GM06990 (cell line): Measurements from ENCODE around the gene RUNX3.
"Not testable (repeated sequence)": the region's sequence is repeated elsewhere in the genome, so short reads cannot be mapped to it uniquely, and the experiment has no call there.

Experiments used
- DNase-seq: peaks from one replicate; pipeline ENCODE4 v3.0.0-alpha.2; 2011; ENCODE audit not compliant: insufficient read length; ENCODE audit errors: extremely low read depth
- H3K27me3 ChIP-seq: replicated peaks from 2 replicates; pipeline ENCODE4 v1.6.0; 2011; ENCODE audit warnings: low read length; ENCODE audit not compliant: control insufficient read depth, insufficient read depth
- H3K36me3 ChIP-seq: 2 replicates; pipeline ENCODE4 v1.5.1; 2011; ENCODE audit warnings: low read length; ENCODE audit not compliant: control insufficient read depth, insufficient read depth
- H3K4me3 ChIP-seq: replicated peaks from 2 replicates; pipeline ENCODE4 v1.5.1; 2011; ENCODE audit warnings: low read depth, mild to moderate bottlenecking, control low read depth, low read length
- TF ChIP-seq, protein P1 (sequence below): IDR thresholded peaks from 2 replicates; pipeline ENCODE4 v1.5.1; 2011; ENCODE audit warnings: low read length, control low read depth, mild to moderate bottlenecking, inconsistent platforms; ENCODE audit not compliant: insufficient read depth, poor library complexity, severe bottlenecking

Gene RUNX3

DNA sequence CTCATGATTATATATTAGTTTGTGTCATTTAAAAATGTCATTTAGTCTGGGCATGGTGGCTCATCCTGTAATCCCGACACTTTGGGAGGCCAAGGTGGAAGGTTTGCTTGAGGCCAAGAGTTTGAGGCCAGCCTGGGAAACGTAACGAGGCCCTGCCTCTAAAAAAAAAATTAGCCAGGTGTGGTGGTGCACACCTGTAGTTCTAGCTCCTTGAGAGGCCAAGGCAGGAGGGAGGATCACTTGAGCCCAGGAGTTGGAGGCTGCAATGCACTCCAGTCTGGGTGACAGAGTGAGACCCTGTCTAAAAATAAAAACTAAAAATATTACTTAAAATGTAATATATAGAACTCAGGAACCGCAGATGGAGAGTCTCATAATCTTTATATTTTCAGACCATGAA is 34.6 kb downstream of the RUNX3 start:
- H3K27me3 ChIP-seq: no peaks in the 10 kb centered on the region
- DNase-seq: no peak
- no peaks in the 10 kb centered on the region for H3K36me3 ChIP-seq
- TF ChIP-seq, protein P1, sequence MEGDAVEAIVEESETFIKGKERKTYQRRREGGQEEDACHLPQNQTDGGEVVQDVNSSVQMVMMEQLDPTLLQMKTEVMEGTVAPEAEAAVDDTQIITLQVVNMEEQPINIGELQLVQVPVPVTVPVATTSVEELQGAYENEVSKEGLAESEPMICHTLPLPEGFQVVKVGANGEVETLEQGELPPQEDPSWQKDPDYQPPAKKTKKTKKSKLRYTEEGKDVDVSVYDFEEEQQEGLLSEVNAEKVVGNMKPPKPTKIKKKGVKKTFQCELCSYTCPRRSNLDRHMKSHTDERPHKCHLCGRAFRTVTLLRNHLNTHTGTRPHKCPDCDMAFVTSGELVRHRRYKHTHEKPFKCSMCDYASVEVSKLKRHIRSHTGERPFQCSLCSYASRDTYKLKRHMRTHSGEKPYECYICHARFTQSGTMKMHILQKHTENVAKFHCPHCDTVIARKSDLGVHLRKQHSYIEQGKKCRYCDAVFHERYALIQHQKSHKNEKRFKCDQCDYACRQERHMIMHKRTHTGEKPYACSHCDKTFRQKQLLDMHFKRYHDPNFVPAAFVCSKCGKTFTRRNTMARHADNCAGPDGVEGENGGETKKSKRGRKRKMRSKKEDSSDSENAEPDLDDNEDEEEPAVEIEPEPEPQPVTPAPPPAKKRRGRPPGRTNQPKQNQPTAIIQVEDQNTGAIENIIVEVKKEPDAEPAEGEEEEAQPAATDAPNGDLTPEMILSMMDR: no peak
- no peak overlapping the region for H3K4me3 ChIP-seq

DNA sequence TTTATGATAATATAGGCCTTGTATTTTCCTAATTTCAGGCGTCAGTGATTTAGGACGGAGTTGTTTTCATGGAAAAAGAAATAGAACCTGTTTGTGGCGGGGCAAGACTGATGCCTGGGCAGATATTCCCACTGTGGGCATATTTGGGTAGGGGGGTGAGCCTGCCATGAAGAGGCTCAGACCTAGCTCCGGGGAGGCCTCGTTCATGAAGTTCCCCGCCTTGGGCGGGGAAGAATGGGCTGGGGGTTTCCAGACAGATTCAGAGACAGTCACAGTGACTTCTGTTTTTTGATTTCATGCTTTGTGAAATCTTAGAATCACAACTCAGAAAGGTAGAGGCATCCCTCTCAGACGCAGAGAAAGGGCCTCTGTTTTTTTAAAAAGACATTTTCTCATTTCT is 36.1 kb downstream of the RUNX3 start:
- H3K27me3 ChIP-seq: no peaks in the 10 kb centered on the region
- H3K36me3 ChIP-seq: no peaks in the 10 kb centered on the region
- no peak for DNase-seq
- TF ChIP-seq, protein P1: no peak
- no peak overlapping the region for H3K4me3 ChIP-seq

DNA sequence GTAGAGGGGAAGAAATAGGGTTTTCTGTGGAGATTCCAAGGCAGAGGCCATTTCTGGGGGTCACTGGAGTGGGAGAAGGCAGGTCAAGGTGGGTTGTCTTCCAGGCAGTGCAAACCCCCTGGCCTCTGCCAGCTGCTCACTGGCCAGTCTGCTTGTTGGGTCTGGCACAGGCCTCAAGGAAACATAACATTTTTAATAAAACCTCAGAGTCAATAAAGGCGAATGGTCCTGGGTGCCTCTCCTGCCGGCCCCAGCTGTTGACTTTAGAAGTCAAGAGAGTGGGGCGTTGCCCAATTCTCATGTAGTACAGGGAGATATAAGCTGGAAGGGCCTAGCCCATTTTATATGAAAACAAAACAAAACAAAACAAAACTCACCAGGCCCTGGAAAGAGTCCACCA is 36.6 kb downstream of the RUNX3 start:
- H3K4me3 ChIP-seq: no peak overlapping the region
- H3K27me3 ChIP-seq: no peaks in the 10 kb centered on the region
- no peaks in the 10 kb centered on the region for H3K36me3 ChIP-seq
- TF ChIP-seq, protein P1: no peak
- DNase-seq: no peak

DNA sequence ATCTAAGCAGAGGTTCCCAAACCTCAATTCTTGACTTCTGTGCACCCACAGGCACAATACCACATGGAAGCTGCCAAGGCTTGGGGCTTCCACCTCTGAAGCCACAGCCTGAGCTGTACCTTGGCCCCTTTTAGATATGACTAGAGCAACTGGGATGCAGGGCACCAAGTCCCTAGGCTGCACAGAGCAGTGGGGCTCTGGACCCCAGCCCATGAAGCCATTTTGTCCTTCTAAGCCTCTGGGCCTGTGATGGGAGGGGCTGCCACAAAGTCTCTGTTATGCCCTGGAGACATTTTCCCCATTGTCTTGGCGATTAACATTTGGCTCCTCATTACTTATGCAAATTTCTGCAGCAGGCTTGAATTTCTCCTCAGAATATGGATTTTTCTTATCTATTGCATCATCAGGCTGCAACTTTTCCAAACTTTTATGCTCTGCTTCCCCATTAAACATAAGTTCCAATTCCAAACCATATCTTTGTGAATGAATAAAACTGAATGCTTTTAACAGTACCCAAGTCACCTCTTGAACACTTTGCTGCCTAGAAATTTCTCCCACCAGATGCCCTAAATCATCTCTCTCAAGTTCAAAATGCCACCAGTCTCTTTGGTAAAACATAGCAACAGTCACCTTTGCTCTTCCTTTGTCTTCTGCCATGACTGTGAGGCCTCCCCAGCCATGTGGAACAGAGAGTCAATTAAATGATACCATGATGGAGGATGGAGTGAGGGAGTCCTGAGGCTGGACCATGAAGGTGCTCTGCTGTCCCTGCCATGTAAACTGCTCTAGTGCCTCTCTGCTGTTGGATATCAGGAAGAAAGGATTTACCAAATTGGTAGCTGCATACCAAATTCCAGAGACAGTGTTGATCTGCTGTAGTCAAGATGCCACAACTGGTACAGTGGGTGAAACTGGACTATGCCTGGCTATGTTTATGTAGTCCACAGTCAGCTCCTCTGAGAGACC is 37.6 kb downstream of the RUNX3 start:
- no peaks in the 10 kb centered on the region for H3K27me3 ChIP-seq
- H3K36me3 ChIP-seq: no peaks in the 10 kb centered on the region
- no peak for DNase-seq
- TF ChIP-seq, protein P1: no peak
- H3K4me3 ChIP-seq: no peak overlapping the region

DNA sequence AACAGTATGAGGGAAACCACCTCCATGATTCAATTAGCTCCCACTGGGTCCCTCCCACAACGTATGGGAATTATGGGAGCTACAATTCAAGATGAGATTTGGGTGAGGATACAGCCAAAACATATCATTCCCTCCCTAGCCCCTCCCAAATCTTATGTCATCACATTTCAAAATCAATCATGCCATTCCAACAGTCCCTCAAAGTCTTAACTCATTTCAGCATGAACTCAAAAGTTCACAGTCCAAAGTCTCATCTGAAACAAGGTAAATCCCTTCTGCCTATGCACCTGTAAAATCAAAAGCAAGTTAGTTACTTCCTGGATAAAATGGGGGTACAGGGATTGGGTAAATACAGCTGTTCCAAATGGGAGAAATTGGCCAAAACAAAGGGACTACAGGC is 38.7 kb downstream of the RUNX3 start:
- H3K36me3 ChIP-seq, H3K27me3 ChIP-seq, DNase-seq, H3K4me3 ChIP-seq: not testable (repeated sequence)

DNA sequence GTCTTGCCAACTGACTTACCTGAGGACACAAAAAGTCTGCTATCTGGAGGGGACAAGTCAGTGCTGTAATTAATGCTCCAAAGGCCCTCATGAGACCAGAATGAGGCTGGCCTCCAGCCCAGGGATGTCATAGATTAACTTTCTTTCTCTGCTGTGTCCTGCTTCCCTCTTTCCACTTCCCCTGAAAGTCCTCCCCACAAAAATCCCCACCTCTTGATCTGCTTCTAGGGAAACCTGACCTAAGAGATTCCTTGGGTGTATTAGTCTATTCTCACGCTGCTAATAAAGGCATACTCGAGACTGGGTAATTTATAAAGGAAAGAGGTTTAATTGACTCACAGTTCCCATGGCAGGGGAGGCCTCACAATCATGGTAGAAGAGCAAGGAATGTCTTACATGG is 39.2 kb downstream of the RUNX3 start:
- Histone ChIP-seq H3K27me3 (no peaks in the 10 kb centered on the region), H3K4me3 (no peak overlapping the region), H3K36me3 (no peaks in the 10 kb centered on the region)
- TF ChIP-seq, protein P1: no peak
- DNase-seq: no peak
